HG03520 (cell line): ENCODE data around the gene ADAMTS4.

Experiments used
- ATAC-seq: cut with Tn5 transposase; IDR thresholded peaks from one replicate; pipeline ENCODE4 v1.9.1; 2021; ENCODE audit warnings: mild to moderate bottlenecking, moderate library complexity; ENCODE audit not compliant: unreplicated experiment

ADAMTS4 gene

GRCh38 chr1:161219078-161219892 is 20.4 kb upstream of the ADAMTS4 start:
- ATAC-seq: no peak

GRCh38 chr1:161218301-161219077 is 19.6 kb upstream of the ADAMTS4 start:
- no peak for ATAC-seq

- ATAC-seq: no peak
Observed at GRCh38 chr1:161217831-161218230, 19.0 kb upstream of the ADAMTS4 start.

- peak; percentile 75 for ATAC-seq
Observed at GRCh38 chr1:161216945-161217712, 18.3 kb upstream of the ADAMTS4 start.

GRCh38 chr1:161215076-161215475 is 16.2 kb upstream of the ADAMTS4 start, which contains the start of gene FCER1G:
TSS of gene FCER1G (plus strand) at chr1:161215295. CDS start at chr1:161215322, 27 bp downstream.
- no peak for ATAC-seq

GRCh38 chr1:161214369-161214768 is 15.5 kb upstream of the ADAMTS4 start:
- ATAC-seq: no peak

- ATAC-seq: peak; percentile 53
Observed at GRCh38 chr1:161209790-161210409, 11.0 kb upstream of the ADAMTS4 start.

- ATAC-seq: no peak
Observed at GRCh38 chr1:161207173-161207572, 8.3 kb upstream of the ADAMTS4 start.

GRCh38 chr1:161206411-161207140 is 7.7 kb upstream of the ADAMTS4 start:
- ATAC-seq: no peak

GRCh38 chr1:161201836-161202712 is 3.2 kb upstream of the ADAMTS4 start, which contains the start of gene NDUFS2:
TSS of gene NDUFS2 (plus strand) at chr1:161202367. CDS start at chr1:161202386, 19 bp downstream.
- ATAC-seq: peak; percentile 97

- no peak for ATAC-seq
Observed at GRCh38 chr1:161200992-161201835, 2.4 kb upstream of the ADAMTS4 start.

- ATAC-seq: no peak
Observed at GRCh38 chr1:161200421-161200991, 1.7 kb upstream of the ADAMTS4 start.

- no peak for ATAC-seq
Observed at GRCh38 chr1:161199506-161200139, 769 bp upstream of the ADAMTS4 start.

- ATAC-seq: no peak
Observed at GRCh38 chr1:161198194-161198896, 509 bp downstream of the ADAMTS4 start.

- ATAC-seq: no peak
Observed at GRCh38 chr1:161197560-161198193, 1.2 kb downstream of the ADAMTS4 start.
